WERI-Rb-1 (cell line): Measurements from ENCODE around the gene LYZL6.

Source experiments
- DNase-seq: peaks from one replicate; pipeline ENCODE4 v3.0.0-alpha.2; 2020
- H3K27ac ChIP-seq: fragments of 250-450 bp; sonication (Bioruptor Pico); 2 replicates; pipeline ENCODE4 v1.5.1; 2020; ENCODE audit warnings: mild to moderate bottlenecking, moderate library complexity
- H3K27me3 ChIP-seq: fragments of 250-450 bp; sonication (Bioruptor Pico); 2 replicates; pipeline ENCODE4 v1.5.1; 2021; ENCODE audit warnings: mild to moderate bottlenecking, low read depth, moderate library complexity; ENCODE audit not compliant: insufficient read depth, severe bottlenecking
- H3K36me3 ChIP-seq: fragments of 250-450 bp; sonication (Bioruptor Pico); 2 replicates; pipeline ENCODE4 v1.5.1; 2020; ENCODE audit warnings: mild to moderate bottlenecking, moderate library complexity
- H3K4me3 ChIP-seq: 2 replicates; pipeline ENCODE4 v1.5.1; 2011; ENCODE audit warnings: low read depth, mild to moderate bottlenecking, control low read depth, low read length
- H3K9me3 ChIP-seq: fragments of 250-450 bp; sonication (Bioruptor Pico); 2 replicates; pipeline ENCODE4 v1.5.1; 2021; ENCODE audit warnings: mild to moderate bottlenecking, moderate library complexity; ENCODE audit not compliant: severe bottlenecking
- TF ChIP-seq, protein P1 (sequence below): IDR thresholded peaks from 2 replicates; pipeline ENCODE4 v1.5.1; 2011; ENCODE audit warnings: low read depth, mild to moderate bottlenecking, control low read depth, inconsistent platforms, low read length

LYZL6 gene

DNA sequence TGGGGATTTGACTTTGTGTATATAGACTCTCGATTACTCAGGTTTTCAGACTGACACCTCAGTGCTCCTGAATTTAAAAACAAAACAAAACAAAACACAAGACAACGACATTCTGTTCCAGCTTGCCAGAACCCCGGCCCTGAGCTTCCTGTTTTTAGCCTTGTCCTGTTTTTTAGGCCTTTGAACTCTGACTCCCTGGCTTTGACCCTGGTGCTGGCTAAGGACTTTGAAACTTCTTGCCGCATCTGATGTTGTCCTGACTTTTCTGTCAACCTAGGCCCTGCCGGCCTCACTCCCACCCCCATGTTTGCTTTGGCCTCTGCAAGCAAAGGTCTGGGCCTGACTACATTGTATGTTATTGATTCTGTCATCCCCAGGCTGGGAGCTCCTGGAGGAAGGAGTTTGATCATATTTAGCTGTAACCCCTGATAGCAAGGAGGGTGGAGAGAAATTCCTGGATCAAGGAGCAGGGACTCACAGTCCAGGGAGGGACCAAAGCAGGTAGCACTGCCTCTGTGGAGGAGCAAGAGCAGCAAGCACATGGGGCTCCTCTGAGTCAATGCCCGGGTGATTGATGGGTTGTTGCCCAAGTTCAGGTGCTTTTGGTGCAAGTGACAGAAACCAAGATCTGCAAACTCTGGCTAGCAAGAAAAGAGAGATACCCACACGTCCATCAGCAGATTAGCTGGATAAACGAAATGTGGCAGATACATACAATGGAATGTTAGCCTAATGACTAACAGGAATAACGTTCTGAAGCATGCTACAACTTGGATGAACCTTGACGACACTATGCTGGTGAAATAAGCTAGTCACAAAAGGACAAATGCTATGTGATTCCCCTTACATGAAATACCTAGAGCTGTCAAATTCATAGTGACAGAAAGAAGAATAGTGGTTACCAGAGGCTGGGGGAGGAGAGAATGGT, 30.1 kb upstream of the LYZL6 start:
- no peaks in the 10 kb centered on the region for H3K9me3 ChIP-seq
- no peak for DNase-seq
- H3K27me3 ChIP-seq, result no peaks in the 10 kb centered on the region
- H3K27ac ChIP-seq, result no peak overlapping the region
- TF ChIP-seq, protein P1, sequence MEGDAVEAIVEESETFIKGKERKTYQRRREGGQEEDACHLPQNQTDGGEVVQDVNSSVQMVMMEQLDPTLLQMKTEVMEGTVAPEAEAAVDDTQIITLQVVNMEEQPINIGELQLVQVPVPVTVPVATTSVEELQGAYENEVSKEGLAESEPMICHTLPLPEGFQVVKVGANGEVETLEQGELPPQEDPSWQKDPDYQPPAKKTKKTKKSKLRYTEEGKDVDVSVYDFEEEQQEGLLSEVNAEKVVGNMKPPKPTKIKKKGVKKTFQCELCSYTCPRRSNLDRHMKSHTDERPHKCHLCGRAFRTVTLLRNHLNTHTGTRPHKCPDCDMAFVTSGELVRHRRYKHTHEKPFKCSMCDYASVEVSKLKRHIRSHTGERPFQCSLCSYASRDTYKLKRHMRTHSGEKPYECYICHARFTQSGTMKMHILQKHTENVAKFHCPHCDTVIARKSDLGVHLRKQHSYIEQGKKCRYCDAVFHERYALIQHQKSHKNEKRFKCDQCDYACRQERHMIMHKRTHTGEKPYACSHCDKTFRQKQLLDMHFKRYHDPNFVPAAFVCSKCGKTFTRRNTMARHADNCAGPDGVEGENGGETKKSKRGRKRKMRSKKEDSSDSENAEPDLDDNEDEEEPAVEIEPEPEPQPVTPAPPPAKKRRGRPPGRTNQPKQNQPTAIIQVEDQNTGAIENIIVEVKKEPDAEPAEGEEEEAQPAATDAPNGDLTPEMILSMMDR, result no peak
- no peaks in the 10 kb centered on the region for H3K36me3 ChIP-seq
- H3K4me3 ChIP-seq, result no peak overlapping the region

DNA sequence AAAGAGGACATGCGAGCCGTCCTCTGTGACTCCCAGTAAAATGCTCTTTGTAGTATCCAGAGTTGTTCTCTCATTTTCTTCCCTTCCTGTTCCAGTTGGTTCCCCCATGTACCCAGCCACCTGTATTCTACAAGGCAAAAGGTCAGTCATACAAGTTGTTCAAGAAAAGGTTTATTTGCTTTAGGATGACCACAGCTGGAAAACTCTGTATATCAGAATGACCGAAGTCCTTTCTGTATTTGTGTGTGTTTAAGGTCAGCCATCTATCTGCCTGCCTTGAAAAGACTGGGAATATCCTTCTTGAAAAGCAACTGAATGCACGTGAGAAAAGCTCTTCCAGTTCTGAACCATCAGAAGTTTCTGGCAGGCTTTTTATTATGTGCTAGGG, 29.4 kb upstream of the LYZL6 start:
- no peak overlapping the region for H3K27ac ChIP-seq
- H3K27me3 ChIP-seq, result no peaks in the 10 kb centered on the region
- DNase-seq, result no peak
- H3K4me3 ChIP-seq, result no peak overlapping the region
- H3K36me3 ChIP-seq, result no peaks in the 10 kb centered on the region
- H3K9me3 ChIP-seq, result no peaks in the 10 kb centered on the region
- TF ChIP-seq, protein P1, result no peak

DNA sequence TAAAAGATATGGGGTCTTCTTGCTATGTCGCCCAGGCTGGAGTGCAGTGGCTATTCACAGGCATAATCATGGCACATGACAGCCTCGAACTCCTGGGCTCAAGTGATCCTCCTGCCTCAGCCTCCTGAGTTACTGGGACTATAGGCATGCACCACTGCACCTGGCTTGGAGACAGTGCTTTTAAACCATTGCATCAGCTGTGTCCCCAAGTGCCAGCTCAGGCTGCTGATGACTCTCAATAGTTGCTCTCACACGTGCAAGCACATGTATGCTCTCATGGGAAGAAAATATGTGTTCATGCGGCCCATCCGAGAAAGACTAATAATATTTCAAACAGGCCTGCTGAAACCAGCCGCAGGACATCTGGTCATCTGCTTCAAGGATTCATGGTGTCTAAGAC, 29.0 kb upstream of the LYZL6 start:
- no peak for DNase-seq
- Histone ChIP-seq H3K4me3 (no peak overlapping the region), H3K27ac (no peak overlapping the region), H3K9me3 (no peaks in the 10 kb centered on the region), H3K27me3 (no peaks in the 10 kb centered on the region), H3K36me3 (no peaks in the 10 kb centered on the region)
- TF ChIP-seq, protein P1, result no peak

DNA sequence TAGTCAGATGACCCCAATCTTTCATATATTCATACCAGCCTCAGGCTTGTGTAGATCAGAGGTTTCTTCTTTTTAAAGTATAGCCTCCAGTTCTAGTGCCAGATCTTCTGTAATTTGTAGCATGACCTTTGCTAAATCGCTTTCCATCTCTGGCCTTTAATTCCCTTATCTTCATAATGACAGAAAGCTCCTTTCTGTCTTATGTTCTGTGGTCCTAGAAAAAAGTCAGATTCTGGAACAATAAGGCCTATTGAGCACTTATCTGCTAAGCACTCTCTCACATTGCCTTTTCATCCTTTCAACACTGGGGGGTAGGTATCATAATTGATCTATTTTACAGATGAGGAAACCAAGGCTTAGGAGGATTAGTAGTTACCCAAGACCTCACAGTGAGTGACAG, 28.6 kb upstream of the LYZL6 start:
- H3K36me3 ChIP-seq, result no peaks in the 10 kb centered on the region
- H3K27ac ChIP-seq, result no peak overlapping the region
- H3K27me3 ChIP-seq, result no peaks in the 10 kb centered on the region
- TF ChIP-seq, protein P1, result no peak
- no peak overlapping the region for H3K4me3 ChIP-seq
- no peak for DNase-seq
- H3K9me3 ChIP-seq, result no peaks in the 10 kb centered on the region

DNA sequence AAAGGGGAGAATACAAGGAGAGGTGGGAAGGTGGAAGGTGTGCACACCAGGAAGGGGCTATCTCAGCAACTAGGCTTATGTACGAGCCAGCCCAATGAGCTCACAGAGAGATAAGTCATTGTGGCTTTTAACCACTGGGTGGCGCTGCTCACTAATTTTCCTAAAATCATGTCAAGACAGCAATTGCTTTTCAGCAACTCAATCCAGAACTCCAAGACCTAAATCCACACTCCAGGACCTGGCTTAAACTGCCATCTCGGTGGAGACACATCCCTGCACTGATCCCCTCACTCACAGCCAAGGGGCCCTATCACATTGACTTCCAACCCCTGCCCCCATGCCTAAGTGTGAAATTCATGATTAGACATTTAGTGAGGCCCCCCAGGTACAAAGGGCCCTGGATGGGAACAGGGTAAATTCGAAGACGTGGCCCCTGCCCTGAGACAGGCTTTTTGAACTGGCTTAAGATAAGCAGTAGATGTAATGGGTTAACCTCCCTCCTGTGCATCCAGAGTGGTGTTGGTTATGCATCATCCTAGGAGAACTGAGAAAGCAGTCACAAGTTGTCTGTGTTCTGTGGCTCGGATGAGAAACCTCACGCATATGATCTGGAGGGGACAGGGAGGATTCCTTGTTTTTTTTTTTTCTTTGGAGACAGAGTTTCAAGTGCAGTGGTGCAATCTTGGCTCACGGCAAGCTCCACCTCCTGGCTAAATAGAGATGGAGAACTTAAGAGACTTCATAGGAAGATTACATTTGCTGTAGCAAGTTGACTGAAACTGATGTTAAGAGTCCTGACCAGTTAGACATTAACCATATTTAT, 26.3 kb upstream of the LYZL6 start:
- TF ChIP-seq, protein P1, result peak; percentile 76
- Histone ChIP-seq H3K4me3 (no peak overlapping the region), H3K27me3 (no peaks in the 10 kb centered on the region), H3K9me3 (no peaks in the 10 kb centered on the region), H3K27ac (no peak overlapping the region), H3K36me3 (no peaks in the 10 kb centered on the region)
- peak; percentile 84 for DNase-seq
